HG03521 (cell line): ENCODE results near the gene CYSRT1.

Experiments used
- ATAC-seq: cut with Tn5 transposase; IDR thresholded peaks from one replicate; pipeline ENCODE4 v1.9.1; 2021; ENCODE audit warnings: mild to moderate bottlenecking, moderate library complexity; ENCODE audit not compliant: unreplicated experiment

CYSRT1 gene

GRCh38 chr9:137205126-137206069 lies 19.6 kb upstream of the CYSRT1 start, which contains the start of the genes NDOR1 and TMEM203:
Gene NDOR1 (plus strand): TSS chr9:137205700. CDS start chr9:137205778, 78 bp downstream.
Gene TMEM203 (minus strand): TSS chr9:137205648. CDS start chr9:137205414, 234 bp downstream.
- ATAC-seq: peak; percentile 34

GRCh38 chr9:137206602-137207001 lies 18.4 kb upstream of the CYSRT1 start:
- ATAC-seq: no peak

- no peak for ATAC-seq
Observed at GRCh38 chr9:137211532-137211931, 13.4 kb upstream of the CYSRT1 start.

- no peak for ATAC-seq
Observed at GRCh38 chr9:137212520-137212919, 12.5 kb upstream of the CYSRT1 start.

GRCh38 chr9:137213160-137214060 lies 11.6 kb upstream of the CYSRT1 start:
- no peak for ATAC-seq

GRCh38 chr9:137214620-137215019 lies 10.4 kb upstream of the CYSRT1 start:
- no peak for ATAC-seq

GRCh38 chr9:137215196-137215986 lies 9.6 kb upstream of the CYSRT1 start:
- no peak for ATAC-seq

- no peak for ATAC-seq
Observed at GRCh38 chr9:137216188-137216965, 8.6 kb upstream of the CYSRT1 start.

- no peak for ATAC-seq
Observed at GRCh38 chr9:137217276-137218211, 7.4 kb upstream of the CYSRT1 start.

- ATAC-seq: no peak
Observed at GRCh38 chr9:137218212-137218753, 6.7 kb upstream of the CYSRT1 start.

GRCh38 chr9:137218754-137219271 lies 6.2 kb upstream of the CYSRT1 start:
- ATAC-seq: no peak

- ATAC-seq: no peak
Observed at GRCh38 chr9:137219757-137220316, 5.1 kb upstream of the CYSRT1 start.

- ATAC-seq: no peak
Observed at GRCh38 chr9:137220317-137221094, 4.5 kb upstream of the CYSRT1 start.

- no peak for ATAC-seq
Observed at GRCh38 chr9:137221095-137221505, 3.9 kb upstream of the CYSRT1 start.

GRCh38 chr9:137221506-137222111 lies 3.4 kb upstream of the CYSRT1 start:
- no peak for ATAC-seq

- no peak for ATAC-seq
Observed at GRCh38 chr9:137222190-137223077, 2.5 kb upstream of the CYSRT1 start, which contains the start of gene RNF208. Gene RNF208 (minus strand): TSS chr9:137222240. CDS start chr9:137221212, 1,028 bp downstream.
